H1 (cell line): ENCODE measurements around the gene S100A4. TPM values are rescaled to one million over a fixed set of nuclear protein-coding genes. Genes with fewer than 3 reads are reported as not detected.

Experiments
- CTCF ChIA-PET: fragments of 300-600 bp; sonication (Branson Sonifier 250); formaldehyde crosslinking; loops from one replicate; lab custom pipeline; 2021; ENCODE audit not compliant: partially characterized antibody; lab: Charles Lee
- POLR2A ChIA-PET: fragments of 300-600 bp; sonication (Branson Sonifier 250); formaldehyde crosslinking; loops from one replicate; lab custom pipeline; 2021; ENCODE audit warnings: inconsistent platforms; ENCODE audit not compliant: partially characterized antibody; lab: Charles Lee
- DNase-seq, 2 experiments: peaks; one replicate each; pipeline versions ENCODE4 v3.0.0 to v3.0.0-alpha.2; 2010 to 2022; ENCODE audit warnings: low spot score in 2 of 2, low read depth in 1 of 2, mixed read lengths in 1 of 2
- FAIRE-seq: peaks from 2 replicates; lab custom pipeline; 2011; peaks lifted over from hg19 to GRCh38; lab: Jason Lieb, UNC
- H2AFZ ChIP-seq: 2 replicates; pipeline ENCODE4 v1.8.1; 2012; ENCODE audit warnings: low read length, inconsistent platforms
- H2AK5ac ChIP-seq: 2 replicates; pipeline ENCODE4 v1.6.1; 2013; ENCODE audit warnings: low read depth, low read length
- H2BK120ac ChIP-seq: replicated peaks from 2 replicates; pipeline ENCODE3; 2013; ENCODE audit warnings: low read depth, low read length, inconsistent platforms
- H2BK12ac ChIP-seq: 2 replicates; pipeline ENCODE4 v1.6.1; 2013; ENCODE audit warnings: low read depth, low read length
- H2BK15ac ChIP-seq: 2 replicates; pipeline ENCODE4 v1.6.1; 2013; ENCODE audit warnings: low read length
- H2BK20ac ChIP-seq: 2 replicates; pipeline ENCODE4 v1.6.1; 2013; ENCODE audit warnings: low read length
- H2BK5ac ChIP-seq: 2 replicates; pipeline ENCODE4 v1.6.1; 2013; ENCODE audit warnings: low read depth, low read length
- H3K14ac ChIP-seq: 2 replicates; pipeline ENCODE4 v1.6.1; 2013; ENCODE audit warnings: inconsistent platforms; ENCODE audit not compliant: insufficient read length
- H3K18ac ChIP-seq: 2 replicates; pipeline ENCODE4 v1.6.1; 2013; ENCODE audit warnings: low read length; ENCODE audit errors: extremely low read depth
- H3K23ac ChIP-seq: 2 replicates; pipeline ENCODE4 v1.6.1; 2013; ENCODE audit warnings: inconsistent platforms; ENCODE audit not compliant: insufficient read length
- H3K23me2 ChIP-seq: 2 replicates; pipeline ENCODE4 v1.6.1; 2013; ENCODE audit warnings: low read depth, low read length
- H3K27ac ChIP-seq: 2 replicates; pipeline ENCODE4 v1.6.1; 2011; ENCODE audit warnings: low read depth, low read length, inconsistent platforms
- H3K27me3 ChIP-seq, 4 experiments: replicated peaks in 1 of 4; 1 replicate in 1 of 4; 2 replicates in 3 of 4; pipeline versions ENCODE4 v1.6.1 to v1.8.1; 2011 to 2013; ENCODE audit warnings: low read length in 3 of 4, mild to moderate bottlenecking in 3 of 4, inconsistent platforms in 2 of 4, mixed read lengths in 2 of 4, moderate library complexity in 1 of 4; ENCODE audit not compliant: control insufficient read depth in 3 of 4, insufficient read depth in 3 of 4; ENCODE audit errors: extremely low read depth in 1 of 4
- H3K36me3 ChIP-seq, 4 experiments: 2 replicates each; pipeline versions ENCODE4 v1.6.1 to v1.8.1; 2011 to 2013; ENCODE audit warnings: mild to moderate bottlenecking in 4 of 4, low read length in 3 of 4, moderate library complexity in 2 of 4, control low read depth in 1 of 4, inconsistent platforms in 1 of 4; ENCODE audit not compliant: insufficient read depth in 4 of 4, control insufficient read depth in 2 of 4
- H3K4ac ChIP-seq: replicated peaks from 2 replicates; pipeline ENCODE3; 2013; ENCODE audit warnings: low read length, low read depth, mixed read lengths, inconsistent platforms; ENCODE audit not compliant: insufficient read length
- H3K4me1 ChIP-seq, 4 experiments: replicated peaks in 1 of 4; 1 replicate in 1 of 4; 2 replicates in 3 of 4; pipeline versions ENCODE4 v1.6.1 to v1.8.1; 2011 to 2013; ENCODE audit warnings: low read length in 3 of 4, inconsistent platforms in 2 of 4, mixed read lengths in 1 of 4; ENCODE audit not compliant: insufficient read depth in 4 of 4, control insufficient read depth in 3 of 4
- H3K4me2 ChIP-seq, 2 experiments: 2 replicates each; pipeline versions ENCODE4 v1.6.1 to v1.8.1; 2011 to 2013; ENCODE audit warnings: low read depth in 2 of 2, low read length in 2 of 2, control low read depth in 1 of 2, inconsistent platforms in 1 of 2, mild to moderate bottlenecking in 1 of 2; ENCODE audit not compliant: insufficient read depth in 1 of 2
- H3K4me3 ChIP-seq, 4 experiments: fragments of 200-600, 300-600 bp in 1 of 4; sonication (generic), shearing (Covaris generic), sonication (Bioruptor Twin) in 1 of 4; 2 replicates each; pipeline versions ENCODE4 v1.5.1 to v1.8.1; 2011 to 2016; ENCODE audit warnings: low read length in 4 of 4, low read depth in 3 of 4, control low read depth in 2 of 4, inconsistent platforms in 2 of 4, mild to moderate bottlenecking in 2 of 4, mixed read lengths in 1 of 4, moderate library complexity in 1 of 4; ENCODE audit not compliant: insufficient read depth in 2 of 4; ENCODE audit errors: extremely low read depth in 1 of 4
- H3K56ac ChIP-seq: replicated peaks from 2 replicates; pipeline ENCODE3; 2013; ENCODE audit warnings: low read depth, mild to moderate bottlenecking, mixed read lengths, low read length, inconsistent platforms; ENCODE audit not compliant: insufficient read length
- H3K79me1 ChIP-seq: 2 replicates; pipeline ENCODE4 v1.6.1; 2013; ENCODE audit warnings: low read depth, low read length, control low read depth
- H3K79me2 ChIP-seq, 2 experiments: 2 replicates each; pipeline versions ENCODE4 v1.6.1 to v1.8.1; 2012 to 2013; ENCODE audit warnings: low read length in 2 of 2, mild to moderate bottlenecking in 2 of 2, inconsistent platforms in 1 of 2; ENCODE audit not compliant: insufficient read depth in 2 of 2, control insufficient read depth in 1 of 2
- H3K9ac ChIP-seq, 4 experiments: replicated peaks in 1 of 4; 1 replicate in 1 of 4; 2 replicates in 3 of 4; pipeline versions ENCODE4 v1.6.1 to v1.8.1; 2011 to 2013; ENCODE audit warnings: low read depth in 3 of 4, low read length in 3 of 4, control low read depth in 2 of 4, mild to moderate bottlenecking in 2 of 4, moderate library complexity in 2 of 4, inconsistent platforms in 1 of 4; ENCODE audit errors: extremely low read depth in 1 of 4
- H3K9me3 ChIP-seq, 2 experiments: 2 replicates each; pipeline versions ENCODE4 v1.6.1 to v1.8.1; 2012 to 2013; ENCODE audit warnings: mild to moderate bottlenecking in 2 of 2, moderate library complexity in 2 of 2, control low read depth in 1 of 2, inconsistent platforms in 1 of 2, low read depth in 1 of 2, low read length in 1 of 2, mixed read lengths in 1 of 2; ENCODE audit not compliant: insufficient read depth in 2 of 2
- H4K20me1 ChIP-seq, 2 experiments: replicated peaks in 1 of 2; 2 replicates each; pipeline versions ENCODE3 to v1.8.1; 2011 to 2013; ENCODE audit warnings: inconsistent platforms in 2 of 2, low read length in 2 of 2, mild to moderate bottlenecking in 1 of 2; ENCODE audit not compliant: insufficient read depth in 2 of 2, control insufficient read depth in 1 of 2
- H4K5ac ChIP-seq: 2 replicates; pipeline ENCODE4 v1.6.1; 2013; ENCODE audit warnings: low read length, low read depth, mixed read lengths, inconsistent platforms; ENCODE audit not compliant: insufficient read length
- H4K8ac ChIP-seq: 2 replicates; pipeline ENCODE4 v1.8.0; 2013; ENCODE audit warnings: mild to moderate bottlenecking, moderate library complexity, low read length, inconsistent platforms; ENCODE audit not compliant: insufficient read depth; ENCODE audit errors: extremely low read depth
- H4K91ac ChIP-seq: replicated peaks from 2 replicates; pipeline ENCODE3; 2013; ENCODE audit warnings: low read length, mixed read lengths, inconsistent platforms; ENCODE audit not compliant: insufficient read length
- ASH2L ChIP-seq: fragments of 200-600, 300-600 bp; sonication (generic); IDR thresholded peaks from one replicate; pipeline ENCODE4 v1.7.1; 2017; ENCODE audit warnings: low read length
- BACH1 ChIP-seq: IDR thresholded peaks from 2 replicates; pipeline ENCODE4 v1.6.1; 2012; ENCODE audit warnings: low read length, improper control_type of control experiment
- CBX5 ChIP-seq: fragments of 300-800, 300-1000 bp; sonication (generic); IDR thresholded peaks from 2 replicates; pipeline ENCODE4 v1.7.1; 2016; ENCODE audit warnings: antibody characterized with exemption, low read length, low read depth
- KDM4A ChIP-seq: IDR thresholded peaks from one replicate; pipeline ENCODE4 v1.7.1; 2012; ENCODE audit warnings: low read depth, mild to moderate bottlenecking, moderate library complexity, low read length, inconsistent platforms; ENCODE audit not compliant: severe bottlenecking
- KDM5A ChIP-seq: fragments of 200-600 bp; IDR thresholded peaks from 2 replicates; pipeline ENCODE4 v1.7.1; 2012; ENCODE audit warnings: mild to moderate bottlenecking, low read length, inconsistent platforms, mixed read lengths
- MAFK ChIP-seq: IDR thresholded peaks from 2 replicates; pipeline ENCODE4 v1.6.1; 2012; ENCODE audit warnings: low read depth, mild to moderate bottlenecking, improper control_type of control experiment, low read length
- POLR2AphosphoS5 ChIP-seq: IDR thresholded peaks from 2 replicates; pipeline ENCODE4 v1.6.1; 2011; ENCODE audit warnings: low read depth, low read length
- RAD21 ChIP-seq, 2 experiments: IDR thresholded peaks in 1 of 2; conservative IDR thresholded peaks in 1 of 2; 2 replicates each; pipeline ENCODE4 v1.6.1; 2011; ENCODE audit warnings: low read depth in 2 of 2, low read length in 2 of 2, improper control_type of control experiment in 1 of 2, inconsistent platforms in 1 of 2, mild to moderate bottlenecking in 1 of 2, moderate library complexity in 1 of 2
- RFX5 ChIP-seq: IDR thresholded peaks from 2 replicates; pipeline ENCODE4 v1.6.1; 2011; ENCODE audit warnings: low read depth, low read length, improper control_type of control experiment, borderline replicate concordance
- SIRT6 ChIP-seq: IDR thresholded peaks from one replicate; pipeline ENCODE4 v1.7.1; 2012; ENCODE audit warnings: low read length, inconsistent platforms
- SUZ12 ChIP-seq: fragments of 200-600 bp; sonication (generic); IDR thresholded peaks from 2 replicates; pipeline ENCODE4 v1.6.1; 2012; ENCODE audit warnings: mild to moderate bottlenecking, inconsistent platforms, low read length, moderate library complexity, mixed read lengths
- TBP ChIP-seq: IDR thresholded peaks from 2 replicates; pipeline ENCODE4 v1.6.1; 2011; ENCODE audit warnings: low read depth, low read length, improper control_type of control experiment
- ZNF274 ChIP-seq: IDR thresholded peaks from 2 replicates; pipeline ENCODE4 v1.7.0; 2012; ENCODE audit warnings: low read length, borderline replicate concordance; ENCODE audit errors: extremely low read depth
- WGBS, 2 experiments: shearing (Covaris generic) in 1 of 2; methylation state at CpG; one replicate each; pipeline versions ENCODE4 v1.1.6 to v1.1.7; 2013 to 2015; ENCODE audit warnings: low lambda C conversion rate in 2 of 2, mixed read lengths in 2 of 2, inconsistent platforms in 1 of 2, low coverage in 1 of 2, missing lambda C conversion rate in 1 of 2; ENCODE audit not compliant: insufficient replicate concordance in 2 of 2, insufficient coverage in 1 of 2, insufficient read length in 1 of 2; ENCODE audit errors: extremely low coverage in 1 of 2, missing lambda C conversion rate in 1 of 2; 5-methylcytosine and 5-hydroxymethylcytosine counted together
- polyA plus RNA-seq, 7 experiments: library from polyadenylated mRNA; depleted of rRNA in 3 of 7; stranded (reverse) in 5 of 7; unstranded in 2 of 7; fragments of >200 nt in 5 of 7; fragments of 200-250 nt in 2 of 7; gene quantifications; 1 replicate in 5 of 7; 2 replicates in 1 of 7; 4 replicates in 1 of 7; pipeline versions ENCODE4 v1.2.1 to v1.2.3, GENCODE V29; 2011 to 2013; ENCODE audit warnings: missing spikeins in 2 of 7, mixed read lengths in 2 of 7
- total RNA-seq: library from RNA; stranded (reverse); fragmentation: NEBNext Ultra II Directional; extraction: Animal tissue kit (Norgen Biotek cat#: 25700); gene quantifications from 2 replicates; pipeline ENCODE4 v1.2.1, GENCODE V29; 2021

S100A4 gene
- total and polyA plus RNA-seq, 2 of the 8 experiments (the other 6 are each of a cell fraction or from before 2014, with no cell fraction given), result 36.3 to 85.4 TPM

- POLR2A ChIA-PET, result interaction anchor here (0.9 to 3.2 kb wide), 6 partner anchors 12 to 470 kb away, joined by 3 to 13 read pairs (median 4); partner anchors contain the start of genes CHTOP and RPS27
- TF ChIP-seq POLR2AphosphoS5, result no peak
- no peak for TF ChIP-seq TBP
- TF ChIP-seq KDM5A, result no peak
- TF ChIP-seq RFX5, result no peak
- no peak for TF ChIP-seq SUZ12
- no peak for TF ChIP-seq ZNF274
- no peak for TF ChIP-seq BACH1
- TF ChIP-seq SIRT6, result no peak
- no peak for TF ChIP-seq MAFK
- no peak for TF ChIP-seq KDM4A
- no peak for TF ChIP-seq CBX5
- no peak for TF ChIP-seq ASH2L
- no peak for TF ChIP-seq RAD21 (IDR thresholded peaks at IDR 0.05 in 1 of 2, conservative IDR thresholded peaks at IDR 0.05 in 1 of 2; ENCODE audit: low read depth in 2 of 2, low read length in 2 of 2)
Observed at GRCh38 chr1:153520818-153521476, 24.7 kb downstream of the S100A4 start.

More at GRCh38 chr1:153520818-153521476, 24.7 kb downstream of the S100A4 start:
- Histone ChIP-seq H2BK15ac (no peak overlapping the region), H3K79me1 (no peaks in the 10 kb centered on the region), H3K4me3 (no peak overlapping the region), H2BK12ac (no peak overlapping the region), H2BK120ac (peak overlapping the region; percentile 18), H3K23me2 (no peaks in the 10 kb centered on the region), H3K23ac (no peak overlapping the region), H3K18ac (no peak overlapping the region), H3K4me2 (peak overlapping the region; percentile 5 to 37; a peak in 1 of 4 replicates), H2AK5ac (no peak overlapping the region), H3K56ac (no peak overlapping the region), H3K4me1 (peaks cover 3 to 11% (median 4%) of the 10 kb centered on the region in 4 experiments; a peak in 6 of 7 replicates), H3K79me2 (no peaks in the 10 kb centered on the region), H3K4ac (no peak overlapping the region), H3K14ac (no peak overlapping the region), H2AFZ (no peak overlapping the region), H4K8ac (no peak overlapping the region), H3K9me3 (peaks cover 0 to 2% of the 10 kb centered on the region in 2 experiments; a peak in 1 of 4 replicates), H3K27ac (no peak overlapping the region), H4K91ac (no peak overlapping the region), H3K27me3 (peaks cover 0 to 9% (median 7%) of the 10 kb centered on the region in 4 experiments; a peak in 4 of 7 replicates), H2BK5ac (no peak overlapping the region), H4K5ac (no peak overlapping the region), H3K36me3 (no peaks in the 10 kb centered on the region; a peak in 1 of 8 replicates), H3K9ac (no peak overlapping the region), H4K20me1 (no peaks in the 10 kb centered on the region), H2BK20ac (no peak overlapping the region)
- 89% methylated on average over 4 of the region's 4 CpGs; no CpG with 5 or more reads in 1 of the 2 experiments for WGBS, 2 experiments
- CTCF ChIA-PET, result interaction anchor here (0.7 to 4.4 kb wide), 17 partner anchors 10 to 169 kb away, joined by 3 to 51 read pairs (median 4); partner anchors contain the start of genes S100A1, S100A13 and S100A6
- DNase-seq (no peak), FAIRE-seq (no peak)
